Pancreas (tissue), 10 donors: ENCODE measurements around the gene KLHL26. TPM values are rescaled to one million over a fixed set of nuclear protein-coding genes. Genes with fewer than 3 reads are reported as not detected.

Source experiments
- ATAC-seq, 4 donors: fragments of 200-7000 bp; cut with Tn5 transposase; one replicate each; pipeline versions ENCODE4 v1.8.0 to v1.9.1; 2020; ENCODE audit warnings: mild to moderate bottlenecking in 4 of 4, moderate library complexity in 4 of 4
- DNase-seq, 6 donors: peaks; one replicate each; pipeline ENCODE4 v3.0.0-alpha.2; 2020
- FAIRE-seq: peaks from 2 replicates; lab custom pipeline; 2012; peaks lifted over from hg19 to GRCh38; lab: Jason Lieb, UNC
- H3K27ac ChIP-seq, 4 donors: fragments of 200-600 bp; sonication (generic); 1 replicate in 3 of 4; 2 replicates in 1 of 4; pipeline versions ENCODE4 v1.5.0 to v1.8.0; 2020
- H3K27me3 ChIP-seq, 4 donors: fragments of 200-600 bp; one replicate each; pipeline ENCODE4 v1.8.0; 2021
- H3K36me3 ChIP-seq, 3 donors: fragments of 200-600 bp; sonication (generic) in 1 of 3; one replicate each; pipeline versions ENCODE4 v1.5.0 to v1.8.0; 2020 to 2021
- H3K4me1 ChIP-seq, 3 donors: fragments of 200-600 bp; one replicate each; pipeline ENCODE4 v1.8.0; 2021
- H3K4me3 ChIP-seq, 4 donors: fragments of 200-600 bp; sonication (generic) in 2 of 4; one replicate each; pipeline versions ENCODE4 v1.5.0 to v1.8.0; 2020 to 2021
- H3K9me3 ChIP-seq, 4 donors: fragments of 200-600 bp; one replicate each; pipeline ENCODE4 v1.8.0; 2021
- WGBS, 2 donors: extraction: QIAGEN DNeasy Blood & Tissue Kit; methylation state at CpG; one replicate each; pipeline ENCODE4 v1.1.7; 2013; 5-methylcytosine and 5-hydroxymethylcytosine counted together
- intact Hi-C, 3 donors: fragments of 100-400 bp; cut with DNase I; formaldehyde crosslinking; loops; one replicate each; pipeline versions ENCODE4 v1.11.1 to v1.14.2; 2022
- polyA plus RNA-seq, 2 donors: library from polyadenylated mRNA; stranded (reverse); fragments of 200-250 nt; gene quantifications; one replicate each; pipeline ENCODE4 v1.2.3, GENCODE V29; 2013
- total RNA-seq, 6 donors: library from RNA; stranded (reverse); fragmentation: NEBNext Ultra II Directional in 4 of 6; extraction: Animal tissue kit (Norgen Biotek cat#: 25700) in 4 of 6; gene quantifications; one replicate each; pipeline versions ENCODE4 v1.2.1 to v1.2.4, GENCODE V29; 2021 to 2023
- TF ChIP-seq, protein P1 (sequence below), 4 donors: fragments of 200-600 bp; sonication (generic) in 3 of 4; IDR thresholded peaks; one replicate each; pipeline versions ENCODE4 v1.5.0 to v1.8.0; 2021; ENCODE audit warnings: antibody characterized with exemption in 4 of 4
- donor health status: healthy with polysubstance abuse.
- donor health status: DM: no; HTN: no; CAD: no; lungs with moderate emphysema.
- donor health status: DM: no; HTN: no; CAD: no.
- donor health status: control.
- donor health status: control.
- donor health status: Bipolar disorder and iron deficiency.
- donor health status: DM: yes; HTN: yes; CAD: no.
- donor health status: DM: no; HTN: no; CAD: no.
- donor health status: DM: no; HTN: no; CAD: no.
- donor health status: DM: yes; HTN: yes; CAD: no.

Gene KLHL26
- total and polyA plus RNA-seq, 8 donors, result 3.2 to 7.8 (median 5.0) TPM

DNA sequence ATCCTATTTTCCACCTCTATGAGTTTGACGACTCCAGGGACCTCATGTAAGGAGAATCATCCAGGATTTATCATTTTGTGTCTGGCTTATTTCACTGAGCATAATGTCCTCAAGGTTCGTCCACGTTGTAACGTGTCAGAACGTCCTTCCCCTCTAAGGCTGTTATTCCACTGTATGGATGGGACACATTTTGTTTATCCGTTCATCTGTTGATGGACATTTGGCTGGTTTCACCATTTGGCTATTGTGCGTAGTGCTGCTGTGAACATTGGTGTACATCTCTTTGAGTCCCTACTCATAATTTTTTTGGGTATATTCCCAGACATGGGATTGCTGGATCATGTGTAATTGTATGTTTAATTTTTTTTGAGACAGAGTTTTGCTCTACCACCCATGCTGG, 68.1 kb downstream of the KLHL26 start:
- no peak for FAIRE-seq
- DNase-seq, result no peak
- no peak for ATAC-seq
- peaks cover 0 to 4% (median 0%) of the 10 kb centered on the region in 3 donors for H3K4me1 ChIP-seq
- intact Hi-C loops, result no loop called here
- H3K36me3 ChIP-seq, result no peaks in the 10 kb centered on the region
- no peaks in the 10 kb centered on the region for H3K9me3 ChIP-seq
- no peaks in the 10 kb centered on the region for H3K27me3 ChIP-seq
- no peak overlapping the region for H3K4me3 ChIP-seq
- no peak overlapping the region for H3K27ac ChIP-seq
- TF ChIP-seq, protein P1, sequence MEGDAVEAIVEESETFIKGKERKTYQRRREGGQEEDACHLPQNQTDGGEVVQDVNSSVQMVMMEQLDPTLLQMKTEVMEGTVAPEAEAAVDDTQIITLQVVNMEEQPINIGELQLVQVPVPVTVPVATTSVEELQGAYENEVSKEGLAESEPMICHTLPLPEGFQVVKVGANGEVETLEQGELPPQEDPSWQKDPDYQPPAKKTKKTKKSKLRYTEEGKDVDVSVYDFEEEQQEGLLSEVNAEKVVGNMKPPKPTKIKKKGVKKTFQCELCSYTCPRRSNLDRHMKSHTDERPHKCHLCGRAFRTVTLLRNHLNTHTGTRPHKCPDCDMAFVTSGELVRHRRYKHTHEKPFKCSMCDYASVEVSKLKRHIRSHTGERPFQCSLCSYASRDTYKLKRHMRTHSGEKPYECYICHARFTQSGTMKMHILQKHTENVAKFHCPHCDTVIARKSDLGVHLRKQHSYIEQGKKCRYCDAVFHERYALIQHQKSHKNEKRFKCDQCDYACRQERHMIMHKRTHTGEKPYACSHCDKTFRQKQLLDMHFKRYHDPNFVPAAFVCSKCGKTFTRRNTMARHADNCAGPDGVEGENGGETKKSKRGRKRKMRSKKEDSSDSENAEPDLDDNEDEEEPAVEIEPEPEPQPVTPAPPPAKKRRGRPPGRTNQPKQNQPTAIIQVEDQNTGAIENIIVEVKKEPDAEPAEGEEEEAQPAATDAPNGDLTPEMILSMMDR (IDR thresholded peaks at IDR 0.05), result no peak
- WGBS, 2 donors, result 86 to 89% methylated on average over 7 of the region's 7 CpGs

DNA sequence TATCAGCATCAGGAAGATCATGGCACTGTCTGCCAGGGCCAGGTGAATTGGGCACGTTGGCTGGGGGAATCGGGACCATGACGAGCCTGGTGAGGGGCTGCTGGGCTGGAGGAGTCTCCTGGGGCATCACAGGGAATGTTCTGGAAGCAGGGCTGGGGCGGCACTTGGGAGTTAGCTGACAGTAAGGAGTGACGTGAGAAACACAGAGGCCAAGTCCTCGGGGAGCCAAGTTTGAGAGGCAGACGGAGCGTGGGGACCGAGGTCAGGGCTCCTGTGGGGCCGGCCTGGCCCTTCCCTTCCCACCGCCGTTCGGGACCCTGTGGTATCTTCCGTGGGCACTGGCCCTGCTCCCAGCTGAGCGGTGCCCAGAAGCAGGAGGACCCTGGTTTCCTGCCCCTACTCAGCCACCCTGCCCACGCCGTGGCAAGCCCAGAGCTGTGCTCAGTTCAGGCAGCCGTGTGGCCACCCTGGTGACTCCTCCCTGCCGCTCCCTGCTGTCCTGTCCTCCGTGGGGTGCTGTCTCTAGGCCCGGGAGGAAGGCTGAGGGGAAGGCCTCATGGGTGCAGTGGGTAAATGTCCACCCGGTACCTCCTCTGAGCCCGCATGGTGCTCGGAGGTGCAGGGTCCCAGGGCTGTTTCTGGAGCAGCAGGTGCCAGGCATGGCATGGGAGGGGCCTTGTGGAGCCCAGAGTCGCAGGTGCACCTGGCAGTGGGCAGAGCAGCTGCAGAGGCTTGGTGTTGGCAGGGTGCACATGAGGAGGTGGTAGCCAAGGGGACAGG, 71.8 kb downstream of the KLHL26 start:
- no peak for FAIRE-seq

DNA sequence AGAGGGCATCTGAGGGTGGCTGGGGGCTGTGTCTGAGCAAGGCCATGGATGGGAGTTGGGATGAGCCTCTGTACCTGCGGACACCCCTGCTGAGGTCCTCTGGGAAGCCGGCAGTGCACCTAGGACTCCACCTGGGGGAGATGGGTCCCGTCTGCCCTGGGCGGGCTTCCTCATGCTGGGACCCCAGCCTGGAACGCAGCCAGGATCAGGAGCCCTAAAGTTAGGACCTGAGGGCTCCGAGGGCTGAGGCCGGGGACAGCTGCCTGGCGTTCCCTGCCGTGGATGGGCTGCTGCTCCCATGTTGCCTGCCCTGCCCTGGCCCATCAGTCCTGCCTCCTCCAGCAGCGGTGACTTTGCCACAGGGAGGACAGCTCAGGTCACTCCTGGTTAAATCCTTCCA, 72.7 kb downstream of the KLHL26 start:
- WGBS, 2 donors, result 91 to 95% methylated on average over 8 to 10 of the region's 10 CpGs
- DNase-seq (no peak), ATAC-seq (no peak), FAIRE-seq (no peak)
- TF ChIP-seq, protein P1 (IDR thresholded peaks at IDR 0.05), result no peak
- no peaks in the 10 kb centered on the region for H3K4me1 ChIP-seq
- H3K36me3 ChIP-seq, result no peaks in the 10 kb centered on the region
- no peaks in the 10 kb centered on the region for H3K9me3 ChIP-seq
- H3K27ac ChIP-seq, result no peak overlapping the region
- intact Hi-C loops, result no loop called here
- no peaks in the 10 kb centered on the region for H3K27me3 ChIP-seq
- H3K4me3 ChIP-seq, result no peak overlapping the region

More for the DNA sequence above, 71.8 kb downstream of the KLHL26 start:
- H3K4me1 ChIP-seq, result no peaks in the 10 kb centered on the region
- 82 to 88% methylated on average over 25 of the region's 25 CpGs for WGBS, 2 donors
- ATAC-seq, result no peak
- no peaks in the 10 kb centered on the region for H3K36me3 ChIP-seq
- H3K27ac ChIP-seq, result no peak overlapping the region
- no peak for DNase-seq
- no peaks in the 10 kb centered on the region for H3K27me3 ChIP-seq
- H3K4me3 ChIP-seq, result no peak overlapping the region
- H3K9me3 ChIP-seq, result no peaks in the 10 kb centered on the region
- intact Hi-C loops, result no loop called here
- TF ChIP-seq, protein P1 (IDR thresholded peaks at IDR 0.05), result no peak

DNA sequence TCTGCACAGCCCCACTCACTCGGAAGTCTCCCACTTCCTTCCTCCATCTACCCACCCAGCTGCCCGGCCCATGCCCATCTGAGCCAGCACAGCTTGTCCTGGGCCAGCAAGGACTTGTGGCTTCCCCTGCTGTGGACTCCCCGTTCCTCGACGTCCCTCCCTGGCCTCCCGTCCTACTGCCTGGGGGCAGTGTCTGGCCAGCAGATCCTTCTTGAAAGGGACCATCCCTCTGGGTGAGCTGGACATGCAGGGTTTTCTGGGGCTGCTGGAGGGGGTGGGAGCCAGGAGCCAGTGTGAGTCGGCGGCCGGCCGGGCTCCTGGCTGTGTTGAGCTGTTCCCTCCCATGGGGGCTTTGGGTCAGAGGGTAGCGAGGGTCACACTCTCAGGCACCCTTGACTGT, 73.4 kb downstream of the KLHL26 start:
- no peak for FAIRE-seq
- ATAC-seq, result no peak
- intact Hi-C loops, result no loop called here
- Histone ChIP-seq H3K27me3 (no peaks in the 10 kb centered on the region), H3K36me3 (no peaks in the 10 kb centered on the region), H3K4me1 (no peaks in the 10 kb centered on the region), H3K9me3 (no peaks in the 10 kb centered on the region), H3K4me3 (no peak overlapping the region), H3K27ac (no peak overlapping the region)
- 88 to 89% methylated on average over 11 of the region's 11 CpGs for WGBS, 2 donors
- no peak for DNase-seq
- TF ChIP-seq, protein P1 (IDR thresholded peaks at IDR 0.05), result no peak
